H1 (cell line): ENCODE data around the gene RREB1. TPM values are rescaled to one million over a fixed set of nuclear protein-coding genes. Genes with fewer than 3 reads are reported as not detected.

Source experiments
- CTCF ChIA-PET: fragments of 300-600 bp; sonication (Branson Sonifier 250); formaldehyde crosslinking; loops from one replicate; lab custom pipeline; 2021; ENCODE audit not compliant: partially characterized antibody; lab: Charles Lee
- POLR2A ChIA-PET: fragments of 300-600 bp; sonication (Branson Sonifier 250); formaldehyde crosslinking; loops from one replicate; lab custom pipeline; 2021; ENCODE audit warnings: inconsistent platforms; ENCODE audit not compliant: partially characterized antibody; lab: Charles Lee
- DNase-seq, 2 experiments: peaks; one replicate each; pipeline versions ENCODE4 v3.0.0 to v3.0.0-alpha.2; 2010 to 2022; ENCODE audit warnings: low spot score in 2 of 2, low read depth in 1 of 2, mixed read lengths in 1 of 2
- FAIRE-seq: peaks from 2 replicates; lab custom pipeline; 2011; peaks lifted over from hg19 to GRCh38; lab: Jason Lieb, UNC
- H2AFZ ChIP-seq: 2 replicates; pipeline ENCODE4 v1.8.1; 2012; ENCODE audit warnings: low read length, inconsistent platforms
- H2AK5ac ChIP-seq: 2 replicates; pipeline ENCODE4 v1.6.1; 2013; ENCODE audit warnings: low read depth, low read length
- H2BK120ac ChIP-seq: replicated peaks from 2 replicates; pipeline ENCODE3; 2013; ENCODE audit warnings: low read depth, low read length, inconsistent platforms
- H2BK12ac ChIP-seq: 2 replicates; pipeline ENCODE4 v1.6.1; 2013; ENCODE audit warnings: low read depth, low read length
- H2BK15ac ChIP-seq: 2 replicates; pipeline ENCODE4 v1.6.1; 2013; ENCODE audit warnings: low read length
- H2BK20ac ChIP-seq: 2 replicates; pipeline ENCODE4 v1.6.1; 2013; ENCODE audit warnings: low read length
- H2BK5ac ChIP-seq: 2 replicates; pipeline ENCODE4 v1.6.1; 2013; ENCODE audit warnings: low read depth, low read length
- H3K14ac ChIP-seq: 2 replicates; pipeline ENCODE4 v1.6.1; 2013; ENCODE audit warnings: inconsistent platforms; ENCODE audit not compliant: insufficient read length
- H3K18ac ChIP-seq: 2 replicates; pipeline ENCODE4 v1.6.1; 2013; ENCODE audit warnings: low read length; ENCODE audit errors: extremely low read depth
- H3K23ac ChIP-seq: 2 replicates; pipeline ENCODE4 v1.6.1; 2013; ENCODE audit warnings: inconsistent platforms; ENCODE audit not compliant: insufficient read length
- H3K23me2 ChIP-seq: 2 replicates; pipeline ENCODE4 v1.6.1; 2013; ENCODE audit warnings: low read depth, low read length
- H3K27ac ChIP-seq: 2 replicates; pipeline ENCODE4 v1.6.1; 2011; ENCODE audit warnings: low read depth, low read length, inconsistent platforms
- H3K27me3 ChIP-seq, 4 experiments: replicated peaks in 1 of 4; 1 replicate in 1 of 4; 2 replicates in 3 of 4; pipeline versions ENCODE4 v1.6.1 to v1.8.1; 2011 to 2013; ENCODE audit warnings: low read length in 3 of 4, mild to moderate bottlenecking in 3 of 4, inconsistent platforms in 2 of 4, mixed read lengths in 2 of 4, moderate library complexity in 1 of 4; ENCODE audit not compliant: control insufficient read depth in 3 of 4, insufficient read depth in 3 of 4; ENCODE audit errors: extremely low read depth in 1 of 4
- H3K36me3 ChIP-seq, 4 experiments: 2 replicates each; pipeline versions ENCODE4 v1.6.1 to v1.8.1; 2011 to 2013; ENCODE audit warnings: mild to moderate bottlenecking in 4 of 4, low read length in 3 of 4, moderate library complexity in 2 of 4, control low read depth in 1 of 4, inconsistent platforms in 1 of 4; ENCODE audit not compliant: insufficient read depth in 4 of 4, control insufficient read depth in 2 of 4
- H3K4ac ChIP-seq: replicated peaks from 2 replicates; pipeline ENCODE3; 2013; ENCODE audit warnings: low read length, low read depth, mixed read lengths, inconsistent platforms; ENCODE audit not compliant: insufficient read length
- H3K4me1 ChIP-seq, 4 experiments: replicated peaks in 1 of 4; 1 replicate in 1 of 4; 2 replicates in 3 of 4; pipeline versions ENCODE4 v1.6.1 to v1.8.1; 2011 to 2013; ENCODE audit warnings: low read length in 3 of 4, inconsistent platforms in 2 of 4, mixed read lengths in 1 of 4; ENCODE audit not compliant: insufficient read depth in 4 of 4, control insufficient read depth in 3 of 4
- H3K4me2 ChIP-seq, 2 experiments: 2 replicates each; pipeline versions ENCODE4 v1.6.1 to v1.8.1; 2011 to 2013; ENCODE audit warnings: low read depth in 2 of 2, low read length in 2 of 2, control low read depth in 1 of 2, inconsistent platforms in 1 of 2, mild to moderate bottlenecking in 1 of 2; ENCODE audit not compliant: insufficient read depth in 1 of 2
- H3K4me3 ChIP-seq, 4 experiments: fragments of 200-600, 300-600 bp in 1 of 4; sonication (generic), shearing (Covaris generic), sonication (Bioruptor Twin) in 1 of 4; 2 replicates each; pipeline versions ENCODE4 v1.5.1 to v1.8.1; 2011 to 2016; ENCODE audit warnings: low read length in 4 of 4, low read depth in 3 of 4, control low read depth in 2 of 4, inconsistent platforms in 2 of 4, mild to moderate bottlenecking in 2 of 4, mixed read lengths in 1 of 4, moderate library complexity in 1 of 4; ENCODE audit not compliant: insufficient read depth in 2 of 4; ENCODE audit errors: extremely low read depth in 1 of 4
- H3K56ac ChIP-seq: replicated peaks from 2 replicates; pipeline ENCODE3; 2013; ENCODE audit warnings: low read depth, mild to moderate bottlenecking, mixed read lengths, low read length, inconsistent platforms; ENCODE audit not compliant: insufficient read length
- H3K79me1 ChIP-seq: 2 replicates; pipeline ENCODE4 v1.6.1; 2013; ENCODE audit warnings: low read depth, low read length, control low read depth
- H3K79me2 ChIP-seq, 2 experiments: 2 replicates each; pipeline versions ENCODE4 v1.6.1 to v1.8.1; 2012 to 2013; ENCODE audit warnings: low read length in 2 of 2, mild to moderate bottlenecking in 2 of 2, inconsistent platforms in 1 of 2; ENCODE audit not compliant: insufficient read depth in 2 of 2, control insufficient read depth in 1 of 2
- H3K9ac ChIP-seq, 4 experiments: replicated peaks in 1 of 4; 1 replicate in 1 of 4; 2 replicates in 3 of 4; pipeline versions ENCODE4 v1.6.1 to v1.8.1; 2011 to 2013; ENCODE audit warnings: low read depth in 3 of 4, low read length in 3 of 4, control low read depth in 2 of 4, mild to moderate bottlenecking in 2 of 4, moderate library complexity in 2 of 4, inconsistent platforms in 1 of 4; ENCODE audit errors: extremely low read depth in 1 of 4
- H3K9me3 ChIP-seq, 2 experiments: 2 replicates each; pipeline versions ENCODE4 v1.6.1 to v1.8.1; 2012 to 2013; ENCODE audit warnings: mild to moderate bottlenecking in 2 of 2, moderate library complexity in 2 of 2, control low read depth in 1 of 2, inconsistent platforms in 1 of 2, low read depth in 1 of 2, low read length in 1 of 2, mixed read lengths in 1 of 2; ENCODE audit not compliant: insufficient read depth in 2 of 2
- H4K20me1 ChIP-seq, 2 experiments: replicated peaks in 1 of 2; 2 replicates each; pipeline versions ENCODE3 to v1.8.1; 2011 to 2013; ENCODE audit warnings: inconsistent platforms in 2 of 2, low read length in 2 of 2, mild to moderate bottlenecking in 1 of 2; ENCODE audit not compliant: insufficient read depth in 2 of 2, control insufficient read depth in 1 of 2
- H4K5ac ChIP-seq: 2 replicates; pipeline ENCODE4 v1.6.1; 2013; ENCODE audit warnings: low read length, low read depth, mixed read lengths, inconsistent platforms; ENCODE audit not compliant: insufficient read length
- H4K8ac ChIP-seq: 2 replicates; pipeline ENCODE4 v1.8.0; 2013; ENCODE audit warnings: mild to moderate bottlenecking, moderate library complexity, low read length, inconsistent platforms; ENCODE audit not compliant: insufficient read depth; ENCODE audit errors: extremely low read depth
- H4K91ac ChIP-seq: replicated peaks from 2 replicates; pipeline ENCODE3; 2013; ENCODE audit warnings: low read length, mixed read lengths, inconsistent platforms; ENCODE audit not compliant: insufficient read length
- ASH2L ChIP-seq: fragments of 200-600, 300-600 bp; sonication (generic); IDR thresholded peaks from one replicate; pipeline ENCODE4 v1.7.1; 2017; ENCODE audit warnings: low read length
- BCL11A ChIP-seq, 2 experiments: IDR thresholded peaks; one replicate each; pipeline ENCODE4 v1.6.1; 2011; ENCODE audit warnings: low read depth in 2 of 2, low read length in 2 of 2, mild to moderate bottlenecking in 2 of 2
- CBX5 ChIP-seq: fragments of 300-800, 300-1000 bp; sonication (generic); IDR thresholded peaks from 2 replicates; pipeline ENCODE4 v1.7.1; 2016; ENCODE audit warnings: antibody characterized with exemption, low read length, low read depth
- CBX8 ChIP-seq: fragments of 300-800, 300-1000 bp; sonication (generic); IDR thresholded peaks from 2 replicates; pipeline ENCODE4 v1.7.1; 2016; ENCODE audit warnings: low read depth, low read length, borderline replicate concordance
- FOSL1 ChIP-seq: IDR thresholded peaks from 2 replicates; pipeline ENCODE4 v1.6.1; 2011; ENCODE audit warnings: mild to moderate bottlenecking, low read depth, low read length, moderate library complexity; ENCODE audit not compliant: insufficient read depth
- NANOG ChIP-seq: IDR thresholded peaks from 2 replicates; pipeline ENCODE4 v1.6.1; 2011; ENCODE audit warnings: low read length, low read depth, mild to moderate bottlenecking, inconsistent platforms; ENCODE audit not compliant: insufficient read depth, poor library complexity, severe bottlenecking
- POU5F1 ChIP-seq: IDR thresholded peaks from 2 replicates; pipeline ENCODE4 v1.6.1; 2011; ENCODE audit warnings: low read depth, mild to moderate bottlenecking, low read length, moderate library complexity
- RBBP5 ChIP-seq: IDR thresholded peaks from 2 replicates; pipeline ENCODE4 v1.7.1; 2012; ENCODE audit warnings: low read depth, mild to moderate bottlenecking, inconsistent platforms, low read length, moderate library complexity, borderline replicate concordance
- SAP30 ChIP-seq: fragments of 300-600 bp; sonication (generic); IDR thresholded peaks from 2 replicates; pipeline ENCODE4 v1.7.1; 2012; ENCODE audit warnings: low read length, moderate library complexity, mild to moderate bottlenecking, inconsistent platforms; ENCODE audit not compliant: insufficient read depth, insufficient replicate concordance
- SRF ChIP-seq: IDR thresholded peaks from 2 replicates; pipeline ENCODE4 v1.6.1; 2011; ENCODE audit warnings: mild to moderate bottlenecking, low read depth, low read length, moderate library complexity
- TAF1 ChIP-seq: IDR thresholded peaks from 2 replicates; pipeline ENCODE4 v1.6.1; 2011; ENCODE audit warnings: mild to moderate bottlenecking, low read depth, low read length
- YY1 ChIP-seq: IDR thresholded peaks from 2 replicates; pipeline ENCODE4 v1.6.1; 2011; ENCODE audit warnings: low read depth, mild to moderate bottlenecking, low read length
- WGBS, 2 experiments: shearing (Covaris generic) in 1 of 2; methylation state at CpG; one replicate each; pipeline versions ENCODE4 v1.1.6 to v1.1.7; 2013 to 2015; ENCODE audit warnings: low lambda C conversion rate in 2 of 2, mixed read lengths in 2 of 2, inconsistent platforms in 1 of 2, low coverage in 1 of 2, missing lambda C conversion rate in 1 of 2; ENCODE audit not compliant: insufficient replicate concordance in 2 of 2, insufficient coverage in 1 of 2, insufficient read length in 1 of 2; ENCODE audit errors: extremely low coverage in 1 of 2, missing lambda C conversion rate in 1 of 2; 5-methylcytosine and 5-hydroxymethylcytosine counted together
- polyA plus RNA-seq, 7 experiments: library from polyadenylated mRNA; depleted of rRNA in 3 of 7; stranded (reverse) in 5 of 7; unstranded in 2 of 7; fragments of >200 nt in 5 of 7; fragments of 200-250 nt in 2 of 7; gene quantifications; 1 replicate in 5 of 7; 2 replicates in 1 of 7; 4 replicates in 1 of 7; pipeline versions ENCODE4 v1.2.1 to v1.2.3, GENCODE V29; 2011 to 2013; ENCODE audit warnings: missing spikeins in 2 of 7, mixed read lengths in 2 of 7
- total RNA-seq: library from RNA; stranded (reverse); fragmentation: NEBNext Ultra II Directional; extraction: Animal tissue kit (Norgen Biotek cat#: 25700); gene quantifications from 2 replicates; pipeline ENCODE4 v1.2.1, GENCODE V29; 2021

Gene RREB1
- total and polyA plus RNA-seq, 2 of the 8 experiments (the other 6 are each of a cell fraction or from before 2014, with no cell fraction given) = 3.9 to 34.7 TPM

DNA sequence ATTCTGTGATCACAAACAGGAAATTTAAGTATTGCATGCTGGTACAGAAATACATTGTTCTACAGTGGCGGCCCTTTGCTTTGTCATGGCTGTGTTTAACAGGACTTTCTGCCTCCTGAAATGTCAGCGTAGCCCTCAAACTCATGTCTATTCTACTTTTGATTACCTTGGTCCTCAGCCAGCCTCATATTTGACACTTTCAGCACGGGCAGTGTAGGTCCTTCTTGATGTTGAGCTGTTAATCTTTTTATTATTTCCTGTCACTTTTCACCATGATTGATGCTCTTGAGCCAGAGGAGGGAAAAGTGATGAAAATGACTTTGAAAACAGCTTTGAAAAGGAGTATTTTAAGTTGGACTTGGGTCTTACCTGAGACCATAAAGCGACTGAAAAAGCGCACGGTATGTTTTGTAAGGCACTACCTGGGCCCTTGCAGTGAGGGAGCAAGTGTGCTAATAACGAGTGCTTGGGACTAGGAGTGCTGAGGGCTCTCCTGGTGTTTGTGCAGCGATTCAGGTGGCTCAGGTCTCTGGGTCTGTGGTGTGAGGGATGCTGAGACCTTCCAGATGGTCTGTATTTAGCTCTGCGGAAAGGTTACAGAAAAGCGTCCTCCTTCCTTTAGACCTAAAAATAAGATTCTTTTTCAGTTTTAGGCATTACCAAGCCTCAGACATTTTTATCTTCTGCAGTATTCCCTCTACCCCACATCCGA is 45.2 kb upstream of the RREB1 start:
- Histone ChIP-seq H4K5ac (no peak overlapping the region), H4K20me1 (no peaks in the 10 kb centered on the region), H4K8ac (no peak overlapping the region), H3K4me3 (no peak overlapping the region), H2AFZ (no peak overlapping the region), H3K4me1 (no peaks in the 10 kb centered on the region), H3K4me2 (no peak overlapping the region), H2BK20ac (no peak overlapping the region), H3K79me2 (no peaks in the 10 kb centered on the region), H3K27ac (no peak overlapping the region), H2BK12ac (no peak overlapping the region), H3K23ac (no peak overlapping the region), H3K79me1 (no peaks in the 10 kb centered on the region), H3K36me3 (no peaks in the 10 kb centered on the region), H3K23me2 (no peaks in the 10 kb centered on the region), H2BK15ac (no peak overlapping the region), H3K9ac (no peak overlapping the region), H3K56ac (no peak overlapping the region), H3K14ac (no peak overlapping the region), H3K18ac (no peak overlapping the region), H2AK5ac (no peak overlapping the region), H4K91ac (peak overlapping the region; percentile 34), H3K9me3 (no peaks in the 10 kb centered on the region), H3K27me3 (no peaks in the 10 kb centered on the region), H2BK5ac (no peak overlapping the region), H3K4ac (no peak overlapping the region), H2BK120ac (no peak overlapping the region)
- ChIA-PET CTCF (interaction anchor here (0.6 to 1.1 kb wide), 2 partner anchors 177 to 366 kb away, joined by 3 to 4 read pairs; no protein-coding TSS in a partner anchor), POLR2A (interaction anchor here (1.1 kb wide), 1 partner anchor 83 kb away, joined by 3 read pairs; no protein-coding TSS in a partner anchor)
- no peak for DNase-seq
- no peak for FAIRE-seq
- 89% methylated on average over 11 of the region's 11 CpGs; no CpG with 5 or more reads in 1 of the 2 experiments for WGBS, 2 experiments
- TF ChIP-seq NANOG (no peak), SAP30 (no peak), RBBP5 (no peak), YY1 (no peak), FOSL1 (no peak), CBX8 (no peak), TAF1 (no peak), ASH2L (no peak), BCL11A (IDR thresholded peaks at IDR 0.05; ENCODE audit: low read depth in 2 of 2, low read length in 2 of 2) (no peak), CBX5 (no peak), POU5F1 (no peak), SRF (no peak)
